B cell (primary cell): ENCODE data around the gene ADRB2. TPM values are rescaled to one million over a fixed set of nuclear protein-coding genes. Genes with fewer than 3 reads are reported as not detected.

Experiments
- ATAC-seq: fragments of 200-7000 bp; cut with Tn5 transposase; one replicate; pipeline ENCODE4 v1.10.0; 2021; ENCODE audit warnings: low read depth, mild to moderate bottlenecking, moderate number of reproducible peaks, moderate library complexity
- CTCF ChIA-PET: fragments of 350-600 bp; sonication (Branson Sonifier 250); formaldehyde crosslinking; loops from one replicate; lab custom pipeline; 2021; ENCODE audit warnings: antibody characterized with exemption, inconsistent platforms; lab: Charles Lee
- POLR2A ChIA-PET: fragments of 350-600 bp; sonication (Branson Sonifier 250); formaldehyde crosslinking; loops from one replicate; lab custom pipeline; 2021; ENCODE audit warnings: antibody characterized with exemption; lab: Charles Lee
- DNase-seq: peaks from one replicate; pipeline ENCODE4 v3.0.0; 2013
- H2AFZ ChIP-seq: 2 replicates; pipeline ENCODE4 v1.6.1; 2012; ENCODE audit warnings: mild to moderate bottlenecking, low read depth, low read length; ENCODE audit not compliant: insufficient read depth, poor library complexity, severe bottlenecking
- H3K27ac ChIP-seq, 2 donors: 1 replicate in 1 of 2; 2 replicates in 1 of 2; pipeline ENCODE4 v1.5.1; 2012 to 2013; ENCODE audit warnings: low read length in 2 of 2, mild to moderate bottlenecking in 2 of 2, moderate library complexity in 1 of 2
- H3K27me3 ChIP-seq, 4 experiments: fragments of 200-600 bp in 1 of 4; sonication (generic) in 1 of 4; replicated peaks in 1 of 4; 1 replicate in 2 of 4; 2 replicates in 2 of 4; pipeline versions ENCODE4 v1.6.1 to v1.7.0; 2013 to 2016; ENCODE audit warnings: low read length in 3 of 4, mild to moderate bottlenecking in 2 of 4, mixed read lengths in 1 of 4, moderate library complexity in 1 of 4; ENCODE audit not compliant: insufficient read depth in 4 of 4, control insufficient read depth in 3 of 4; ENCODE audit errors: control extremely low read depth in 1 of 4
- H3K36me3 ChIP-seq, 2 experiments: replicated peaks in 1 of 2; 1 replicate in 1 of 2; 2 replicates in 1 of 2; pipeline versions ENCODE4 v1.6.1 to v1.7.1; 2013; ENCODE audit warnings: low read length in 1 of 2; ENCODE audit not compliant: insufficient read depth in 2 of 2, control insufficient read depth in 1 of 2; ENCODE audit errors: control extremely low read depth in 1 of 2, extremely low read depth in 1 of 2
- H3K4me1 ChIP-seq, 2 donors: fragments of 200-600 bp in 1 of 2; sonication (generic) in 1 of 2; 1 replicate in 1 of 2; 2 replicates in 1 of 2; pipeline versions ENCODE4 v1.5.1 to v1.6.1; 2013 to 2017; ENCODE audit warnings: low read length in 2 of 2; ENCODE audit not compliant: control insufficient read depth in 2 of 2, insufficient read depth in 2 of 2
- H3K4me2 ChIP-seq: replicated peaks from 2 replicates; pipeline ENCODE3; 2012; ENCODE audit warnings: mild to moderate bottlenecking, low read depth, low read length; ENCODE audit not compliant: poor library complexity, severe bottlenecking
- H3K4me3 ChIP-seq, 5 experiments: fragments of 200-600 bp in 1 of 5; sonication (generic) in 1 of 5; 1 replicate in 3 of 5; 2 replicates in 2 of 5; pipeline versions ENCODE4 v1.5.1 to v1.7.0; 2011 to 2016; ENCODE audit warnings: low read length in 4 of 5, mild to moderate bottlenecking in 4 of 5, low read depth in 2 of 5, control low read depth in 1 of 5, moderate library complexity in 1 of 5; ENCODE audit not compliant: insufficient read depth in 1 of 5; ENCODE audit errors: control extremely low read depth in 1 of 5, extremely low read depth in 1 of 5
- H3K79me2 ChIP-seq: fragments of 200-600 bp; sonication (generic); one replicate; pipeline ENCODE4 v1.6.0; 2016; ENCODE audit warnings: low read length; ENCODE audit not compliant: control insufficient read depth, insufficient read depth
- H3K9ac ChIP-seq: fragments of 200-600 bp; sonication (generic); 2 replicates; pipeline ENCODE4 v1.6.1; 2017; ENCODE audit warnings: mild to moderate bottlenecking, low read length, moderate library complexity
- H3K9me3 ChIP-seq, 3 donors: one replicate each; pipeline versions ENCODE4 v1.6.1 to v1.7.1; 2013; ENCODE audit warnings: low read length in 2 of 3; ENCODE audit not compliant: control insufficient read depth in 2 of 3, insufficient read depth in 1 of 3; ENCODE audit errors: control extremely low read depth in 1 of 3
- H4K20me1 ChIP-seq: 2 replicates; pipeline ENCODE4 v1.6.0; 2012; ENCODE audit warnings: mild to moderate bottlenecking, low read length; ENCODE audit not compliant: insufficient read depth, control insufficient read depth, poor library complexity, severe bottlenecking
- H3K27ac Mint-ChIP-seq: one replicate; pipeline ENCODE4 v1.8.0; 2021; ENCODE audit warnings: mixed read lengths
- H3K27me3 Mint-ChIP-seq: one replicate; pipeline ENCODE4 v1.8.0; 2021; ENCODE audit warnings: mixed read lengths
- H3K4me1 Mint-ChIP-seq: one replicate; pipeline ENCODE4 v1.8.0; 2021; ENCODE audit warnings: mixed read lengths
- H3K4me3 Mint-ChIP-seq: one replicate; pipeline ENCODE4 v1.8.0; 2021; ENCODE audit warnings: mixed read lengths
- H3K9me3 Mint-ChIP-seq: one replicate; pipeline ENCODE4 v1.8.0; 2022; ENCODE audit warnings: mixed read lengths; ENCODE audit not compliant: insufficient read depth
- EZH2 ChIP-seq: IDR thresholded peaks from 2 replicates; pipeline ENCODE4 v1.6.1; 2012; ENCODE audit warnings: borderline replicate concordance, low read depth, mild to moderate bottlenecking, moderate library complexity, low read length; ENCODE audit not compliant: insufficient read depth, poor library complexity, severe bottlenecking
- WGBS: methylation state at CpG from one replicate; pipeline ENCODE4 v1.1.5; 2013; ENCODE audit warnings: missing lambda C conversion rate; ENCODE audit not compliant: insufficient coverage; 5-methylcytosine and 5-hydroxymethylcytosine counted together
- intact Hi-C: fragments of 100-400 bp; cut with micrococcal nuclease; formaldehyde crosslinking; loops from one replicate; pipeline ENCODE4 v1.10.0; 2022
- polyA plus RNA-seq: library from polyadenylated mRNA; depleted of rRNA; stranded (reverse); fragments of >200 nt; gene quantifications from 2 replicates; pipeline ENCODE4 v1.2.3, GENCODE V29; 2012
- total RNA-seq, 2 donors: library from RNA; stranded (reverse); fragments of 120-200 nt in 1 of 2; gene quantifications; 1 replicate in 1 of 2; 2 replicates in 1 of 2; pipeline versions ENCODE4 v1.2.3 to v1.2.4, GENCODE V29; 2013 to 2022
- TF ChIP-seq, protein P1 (sequence below): fragments of 200-600 bp; IDR thresholded peaks from one replicate; pipeline ENCODE4 v1.8.0; 2022; ENCODE audit warnings: antibody characterized with exemption, mild to moderate bottlenecking

ADRB2 gene
- total and polyA plus RNA-seq, 2 donors (not counting 1 experiment from before 2014, with no cell fraction given): 6.0 to 12.4 TPM

DNA sequence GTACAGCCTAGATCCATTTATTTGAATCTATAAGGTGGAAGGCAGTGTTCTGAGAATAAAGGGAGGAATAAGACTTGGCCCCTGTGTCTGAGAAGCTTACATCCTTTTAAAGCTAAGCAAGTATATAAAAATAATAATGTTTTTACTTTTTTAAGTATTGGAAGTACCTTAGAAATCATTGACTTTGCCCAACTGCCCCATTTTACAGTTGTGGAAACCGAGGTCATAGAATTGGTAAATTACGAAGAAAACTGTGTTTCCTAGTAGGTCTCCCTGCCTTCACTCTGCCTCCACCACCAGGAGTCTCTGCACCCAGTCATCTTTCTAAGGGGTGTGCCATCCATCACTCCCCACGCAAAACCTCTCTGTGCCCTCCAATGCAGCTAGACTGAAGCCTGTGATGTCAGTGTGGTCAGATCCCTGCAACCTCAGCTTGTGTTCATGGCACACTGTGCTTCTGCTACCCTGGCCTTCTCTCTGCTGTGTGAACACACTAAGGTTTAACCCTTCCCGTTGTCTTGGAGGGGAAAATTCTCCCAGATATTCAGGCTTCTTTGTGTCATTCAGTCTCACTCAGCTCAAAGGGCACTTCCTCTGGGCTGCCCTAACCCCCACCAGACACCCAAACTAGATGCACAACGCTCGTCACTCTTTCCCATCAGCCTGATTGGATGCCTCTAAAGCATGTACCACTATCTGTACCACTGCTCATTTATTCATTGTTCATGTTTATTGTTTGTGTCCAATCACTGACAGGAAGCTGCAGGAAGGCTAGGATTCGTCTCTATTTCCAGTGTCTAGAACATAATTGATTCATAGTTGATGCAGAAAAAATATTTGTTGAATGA lies 18.2 kb downstream of the ADRB2 start:
- H3K4me2 ChIP-seq: no peak overlapping the region
- Mint-ChIP-seq H3K4me1 (peaks cover 30% of the 10 kb centered on the region), H3K27ac (no peak overlapping the region), H3K9me3 (no peaks in the 10 kb centered on the region), H3K4me3 (no peak overlapping the region), H3K27me3 (no peaks in the 10 kb centered on the region)
- no peak overlapping the region for H2AFZ ChIP-seq
- no peak overlapping the region for H3K9ac ChIP-seq
- no peak overlapping the region for H3K4me3 ChIP-seq
- 100% methylated on average over 5 of the region's 7 CpGs for WGBS
- intact Hi-C loops: loop anchor here (5.0 kb wide), 1 partner anchor 37 kb away; no protein-coding TSS in a partner anchor
- no peak overlapping the region for H3K27ac ChIP-seq
- peaks cover 0 to 4% (median 0%) of the 10 kb centered on the region in 3 donors for H3K9me3 ChIP-seq
- H3K27me3 ChIP-seq: no peaks in the 10 kb centered on the region
- peaks cover 25 to 28% of the 10 kb centered on the region in 2 donors for H3K4me1 ChIP-seq
- H4K20me1 ChIP-seq: no peaks in the 10 kb centered on the region
- ChIA-PET CTCF (interaction anchor here (0.7 to 1.3 kb wide), 4 partner anchors 16 to 153 kb away, joined by 3 read pairs; partner anchors contain the start of gene ADRB2), POLR2A (no interaction called here)
- TF ChIP-seq, protein P1, sequence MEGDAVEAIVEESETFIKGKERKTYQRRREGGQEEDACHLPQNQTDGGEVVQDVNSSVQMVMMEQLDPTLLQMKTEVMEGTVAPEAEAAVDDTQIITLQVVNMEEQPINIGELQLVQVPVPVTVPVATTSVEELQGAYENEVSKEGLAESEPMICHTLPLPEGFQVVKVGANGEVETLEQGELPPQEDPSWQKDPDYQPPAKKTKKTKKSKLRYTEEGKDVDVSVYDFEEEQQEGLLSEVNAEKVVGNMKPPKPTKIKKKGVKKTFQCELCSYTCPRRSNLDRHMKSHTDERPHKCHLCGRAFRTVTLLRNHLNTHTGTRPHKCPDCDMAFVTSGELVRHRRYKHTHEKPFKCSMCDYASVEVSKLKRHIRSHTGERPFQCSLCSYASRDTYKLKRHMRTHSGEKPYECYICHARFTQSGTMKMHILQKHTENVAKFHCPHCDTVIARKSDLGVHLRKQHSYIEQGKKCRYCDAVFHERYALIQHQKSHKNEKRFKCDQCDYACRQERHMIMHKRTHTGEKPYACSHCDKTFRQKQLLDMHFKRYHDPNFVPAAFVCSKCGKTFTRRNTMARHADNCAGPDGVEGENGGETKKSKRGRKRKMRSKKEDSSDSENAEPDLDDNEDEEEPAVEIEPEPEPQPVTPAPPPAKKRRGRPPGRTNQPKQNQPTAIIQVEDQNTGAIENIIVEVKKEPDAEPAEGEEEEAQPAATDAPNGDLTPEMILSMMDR: no peak
- no peak for TF ChIP-seq EZH2
- ATAC-seq (no peak), DNase-seq (no peak)
- no peaks in the 10 kb centered on the region for H3K36me3 ChIP-seq
- H3K79me2 ChIP-seq: peaks cover 54% of the 10 kb centered on the region

- H2AFZ ChIP-seq: no peak overlapping the region
- Mint-ChIP-seq H3K27me3 (no peaks in the 10 kb centered on the region), H3K9me3 (no peaks in the 10 kb centered on the region), H3K4me1 (peaks cover 24% of the 10 kb centered on the region), H3K4me3 (no peak overlapping the region), H3K27ac (no peak overlapping the region)
- intact Hi-C loops: loop anchor here (5.0 kb wide), 1 partner anchor 40 kb away; no protein-coding TSS in a partner anchor
- H3K27me3 ChIP-seq: no peaks in the 10 kb centered on the region
- ChIA-PET CTCF (interaction anchor here (1.2 kb wide), 1 partner anchor 116 kb away, joined by 3 read pairs; no protein-coding TSS in a partner anchor), POLR2A (no interaction called here)
- no peak for DNase-seq
- H3K9ac ChIP-seq: no peak overlapping the region
- TF ChIP-seq EZH2: no peak
- TF ChIP-seq, protein P1: no peak
- H3K9me3 ChIP-seq: peaks cover 0 to 4% (median 0%) of the 10 kb centered on the region in 3 donors
- H3K36me3 ChIP-seq: no peaks in the 10 kb centered on the region
- no peaks in the 10 kb centered on the region for H4K20me1 ChIP-seq
- peaks cover 31% of the 10 kb centered on the region for H3K79me2 ChIP-seq
- ATAC-seq: no peak
- no peak overlapping the region for H3K4me2 ChIP-seq
- H3K27ac ChIP-seq: no peak overlapping the region
- no peak overlapping the region for H3K4me3 ChIP-seq
- peaks cover 23 to 26% of the 10 kb centered on the region in 2 donors for H3K4me1 ChIP-seq
Measured at GRCh38 chr5:148846930-148847329, 20.5 kb downstream of the ADRB2 start.
